Ishikawa (cell line): ENCODE data around the gene MAGEB5.

ENCODE experiments used
- CEBPB ChIP-seq: IDR thresholded peaks from 2 replicates; pipeline ENCODE4 v1.6.1; 2012
- CREB1 ChIP-seq: IDR thresholded peaks from 2 replicates; pipeline ENCODE4 v1.6.1; 2012; ENCODE audit warnings: low read depth
- EGR1 ChIP-seq: IDR thresholded peaks from 2 replicates; pipeline ENCODE4 v1.6.1; 2012
- EP300 ChIP-seq: IDR thresholded peaks from 2 replicates; pipeline ENCODE4 v1.6.1; 2012; ENCODE audit warnings: borderline replicate concordance
- FOXM1 ChIP-seq: IDR thresholded peaks from 2 replicates; pipeline ENCODE4 v1.6.1; 2012; ENCODE audit warnings: low read depth, borderline replicate concordance
- NFIC ChIP-seq: IDR thresholded peaks from 2 replicates; pipeline ENCODE4 v1.6.1; 2012
- RAD21 ChIP-seq: IDR thresholded peaks from 2 replicates; pipeline ENCODE4 v1.6.1; 2012; ENCODE audit warnings: low read depth
- TAF1 ChIP-seq: IDR thresholded peaks from 2 replicates; pipeline ENCODE4 v1.6.1; 2012; ENCODE audit warnings: low read depth, mild to moderate bottlenecking
- TCF12 ChIP-seq: IDR thresholded peaks from 2 replicates; pipeline ENCODE4 v1.6.1; 2012; ENCODE audit warnings: low read depth
- TEAD4 ChIP-seq: IDR thresholded peaks from 2 replicates; pipeline ENCODE4 v1.6.1; 2012
- YY1 ChIP-seq: IDR thresholded peaks from 2 replicates; pipeline ENCODE4 v1.6.1; 2012; ENCODE audit warnings: low read depth
- ZBTB7A ChIP-seq: IDR thresholded peaks from 2 replicates; pipeline ENCODE4 v1.6.1; 2012; ENCODE audit warnings: low read depth
- TF ChIP-seq, protein P1 (sequence below): IDR thresholded peaks from 2 replicates; pipeline ENCODE4 v1.6.1; 2012
- TF ChIP-seq, protein P2 (sequence below): IDR thresholded peaks from 2 replicates; pipeline ENCODE4 v1.6.1; 2012; ENCODE audit warnings: low read depth, mild to moderate bottlenecking
- TF ChIP-seq, protein P3 (sequence below): IDR thresholded peaks from 2 replicates; pipeline ENCODE4 v1.6.1; 2012

MAGEB5 gene, protein sequence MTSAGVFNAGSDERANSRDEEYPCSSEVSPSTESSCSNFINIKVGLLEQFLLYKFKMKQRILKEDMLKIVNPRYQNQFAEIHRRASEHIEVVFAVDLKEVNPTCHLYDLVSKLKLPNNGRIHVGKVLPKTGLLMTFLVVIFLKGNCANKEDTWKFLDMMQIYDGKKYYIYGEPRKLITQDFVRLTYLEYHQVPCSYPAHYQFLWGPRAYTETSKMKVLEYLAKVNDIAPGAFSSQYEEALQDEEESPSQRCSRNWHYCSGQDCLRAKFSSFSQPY

DNA sequence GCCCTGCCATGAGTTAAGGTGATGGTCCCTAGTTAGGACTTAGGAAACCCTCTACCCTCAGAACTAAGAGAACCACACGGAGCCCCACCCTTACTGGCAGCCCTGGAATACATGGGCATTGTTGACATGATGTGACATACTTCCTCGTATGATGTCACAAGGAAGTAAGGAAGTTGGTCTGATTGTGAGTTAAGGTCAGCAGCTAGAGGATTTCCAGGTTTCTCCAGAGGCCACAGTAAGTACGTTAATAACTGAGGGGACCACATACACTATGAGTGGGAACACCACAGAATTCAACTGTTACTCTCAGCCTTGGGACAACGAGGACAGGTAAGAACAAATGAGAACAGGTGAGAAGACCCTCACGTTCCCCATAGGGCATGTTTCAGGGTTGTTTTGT lies at the start of gene MAGEB5:
TSS of gene MAGEB5 (plus strand) at position 301 of the 400 bp plus-strand sequence. CDS start 1,133 bp downstream, outside the sequence.
- TF ChIP-seq, protein P1, sequence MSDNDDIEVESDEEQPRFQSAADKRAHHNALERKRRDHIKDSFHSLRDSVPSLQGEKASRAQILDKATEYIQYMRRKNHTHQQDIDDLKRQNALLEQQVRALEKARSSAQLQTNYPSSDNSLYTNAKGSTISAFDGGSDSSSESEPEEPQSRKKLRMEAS, result no peak
- TF ChIP-seq TCF12 (no peak), RAD21 (no peak), EGR1 (no peak), YY1 (no peak), NFIC (no peak), TAF1 (no peak), ZBTB7A (no peak), FOXM1 (no peak), EP300 (no peak), CREB1 (no peak), CEBPB (no peak), TEAD4 (no peak)
- TF ChIP-seq, protein P2, sequence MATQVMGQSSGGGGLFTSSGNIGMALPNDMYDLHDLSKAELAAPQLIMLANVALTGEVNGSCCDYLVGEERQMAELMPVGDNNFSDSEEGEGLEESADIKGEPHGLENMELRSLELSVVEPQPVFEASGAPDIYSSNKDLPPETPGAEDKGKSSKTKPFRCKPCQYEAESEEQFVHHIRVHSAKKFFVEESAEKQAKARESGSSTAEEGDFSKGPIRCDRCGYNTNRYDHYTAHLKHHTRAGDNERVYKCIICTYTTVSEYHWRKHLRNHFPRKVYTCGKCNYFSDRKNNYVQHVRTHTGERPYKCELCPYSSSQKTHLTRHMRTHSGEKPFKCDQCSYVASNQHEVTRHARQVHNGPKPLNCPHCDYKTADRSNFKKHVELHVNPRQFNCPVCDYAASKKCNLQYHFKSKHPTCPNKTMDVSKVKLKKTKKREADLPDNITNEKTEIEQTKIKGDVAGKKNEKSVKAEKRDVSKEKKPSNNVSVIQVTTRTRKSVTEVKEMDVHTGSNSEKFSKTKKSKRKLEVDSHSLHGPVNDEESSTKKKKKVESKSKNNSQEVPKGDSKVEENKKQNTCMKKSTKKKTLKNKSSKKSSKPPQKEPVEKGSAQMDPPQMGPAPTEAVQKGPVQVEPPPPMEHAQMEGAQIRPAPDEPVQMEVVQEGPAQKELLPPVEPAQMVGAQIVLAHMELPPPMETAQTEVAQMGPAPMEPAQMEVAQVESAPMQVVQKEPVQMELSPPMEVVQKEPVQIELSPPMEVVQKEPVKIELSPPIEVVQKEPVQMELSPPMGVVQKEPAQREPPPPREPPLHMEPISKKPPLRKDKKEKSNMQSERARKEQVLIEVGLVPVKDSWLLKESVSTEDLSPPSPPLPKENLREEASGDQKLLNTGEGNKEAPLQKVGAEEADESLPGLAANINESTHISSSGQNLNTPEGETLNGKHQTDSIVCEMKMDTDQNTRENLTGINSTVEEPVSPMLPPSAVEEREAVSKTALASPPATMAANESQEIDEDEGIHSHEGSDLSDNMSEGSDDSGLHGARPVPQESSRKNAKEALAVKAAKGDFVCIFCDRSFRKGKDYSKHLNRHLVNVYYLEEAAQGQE, result no peak
- TF ChIP-seq, protein P3, sequence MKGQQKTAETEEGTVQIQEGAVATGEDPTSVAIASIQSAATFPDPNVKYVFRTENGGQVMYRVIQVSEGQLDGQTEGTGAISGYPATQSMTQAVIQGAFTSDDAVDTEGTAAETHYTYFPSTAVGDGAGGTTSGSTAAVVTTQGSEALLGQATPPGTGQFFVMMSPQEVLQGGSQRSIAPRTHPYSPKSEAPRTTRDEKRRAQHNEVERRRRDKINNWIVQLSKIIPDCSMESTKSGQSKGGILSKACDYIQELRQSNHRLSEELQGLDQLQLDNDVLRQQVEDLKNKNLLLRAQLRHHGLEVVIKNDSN, result no peak

DNA sequence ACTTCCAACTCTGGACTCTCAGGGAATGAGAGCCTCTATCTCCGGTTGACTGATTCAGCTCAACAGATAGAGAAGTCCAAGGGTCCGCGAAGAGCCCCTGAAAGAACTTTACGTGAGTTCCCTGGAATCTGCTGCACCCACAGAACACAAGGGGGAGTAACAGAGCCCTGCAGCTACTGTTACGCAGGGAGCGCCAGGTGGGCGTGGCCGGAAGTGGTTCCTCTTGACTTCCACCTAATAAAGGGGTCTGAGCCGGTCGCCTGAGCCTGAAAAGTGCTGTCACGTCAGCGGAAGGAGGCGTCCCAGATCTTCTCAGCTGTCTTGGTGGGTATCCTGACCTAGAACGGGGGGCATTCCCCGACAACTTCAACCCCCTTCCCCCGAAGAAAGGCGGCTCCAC lies 23.8 kb upstream of the MAGEB5 start, which contains the start of gene MAGEB6:
TSS of gene MAGEB6 (plus strand) at position 237 of the 400 bp plus-strand sequence. CDS start 1,407 bp downstream, outside the sequence.
- TF ChIP-seq CEBPB, result no peak
- TF ChIP-seq NFIC, result no peak
- TF ChIP-seq, protein P2, result no peak
- no peak for TF ChIP-seq CREB1
- TF ChIP-seq TAF1, result no peak
- TF ChIP-seq ZBTB7A, result no peak
- TF ChIP-seq YY1, result no peak
- no peak for TF ChIP-seq FOXM1
- TF ChIP-seq, protein P1, result no peak
- no peak for TF ChIP-seq TEAD4
- no peak for TF ChIP-seq TCF12
- no peak for TF ChIP-seq RAD21
- no peak for TF ChIP-seq EGR1
- TF ChIP-seq, protein P3, result no peak
- TF ChIP-seq EP300, result no peak

DNA sequence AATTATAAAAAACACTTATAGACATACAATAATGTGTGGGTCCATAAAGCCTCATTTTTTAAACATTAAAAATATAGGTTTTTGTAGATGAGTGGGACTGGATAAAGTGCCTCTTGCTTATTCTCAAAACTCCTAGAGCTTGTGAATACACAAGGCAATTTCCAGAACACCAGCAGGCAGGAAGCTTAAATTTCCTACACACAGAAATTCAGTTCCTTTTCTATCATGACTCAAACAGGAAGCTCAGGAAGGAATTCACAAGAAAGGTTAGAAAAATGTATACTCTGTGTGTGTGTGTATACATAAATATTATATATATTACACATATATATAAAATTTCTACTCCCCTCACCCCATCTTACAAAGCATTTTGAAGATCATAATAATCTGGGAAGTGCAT lies 12.4 kb upstream of the MAGEB5 start:
- TF ChIP-seq, protein P2, result no peak
- TF ChIP-seq, protein P1, result no peak
- TF ChIP-seq, protein P3, result no peak
- TF ChIP-seq CEBPB (no peak), NFIC (no peak), FOXM1 (no peak)

DNA sequence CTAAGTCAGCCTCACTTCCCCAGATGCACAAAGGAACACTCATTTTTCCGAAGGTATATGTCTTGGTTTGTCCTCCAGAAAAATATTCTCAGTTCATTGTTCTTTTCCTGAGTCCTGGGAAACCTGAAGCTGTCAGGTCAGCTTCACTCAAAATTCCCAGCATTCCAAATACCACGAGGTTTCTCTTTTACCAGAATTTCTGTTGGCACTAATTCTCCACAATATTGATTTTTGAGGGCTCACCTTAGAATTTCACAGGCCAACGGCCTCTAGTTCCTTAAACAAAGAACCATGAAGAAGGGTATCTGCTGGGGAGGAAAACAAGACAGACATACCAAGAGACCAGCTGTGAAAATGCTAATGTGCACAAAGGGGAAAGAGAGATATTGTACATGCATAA lies 8.0 kb upstream of the MAGEB5 start:
- TF ChIP-seq TAF1, result no peak
- no peak for TF ChIP-seq CEBPB
- TF ChIP-seq, protein P2, result no peak
- no peak for TF ChIP-seq YY1
- TF ChIP-seq, protein P1, result no peak
- TF ChIP-seq EP300, result no peak
